SK-N-SH (cell line): ENCODE data around the gene ACSF3. TPM values are rescaled to one million over a fixed set of nuclear protein-coding genes. Genes with fewer than 3 reads are reported as not detected.

Source experiments
- CTCF ChIA-PET: fragments of 300-600, 350-600 bp; formaldehyde crosslinking; extraction: SDS; loops from one replicate; lab custom pipeline; 2021; lab: Yijun Ruan, JAX
- POLR2A ChIA-PET: fragments of 350-600 bp; sonication (Branson Sonifier 250); formaldehyde crosslinking; extraction: SDS; loops from one replicate; lab custom pipeline; 2020; ENCODE audit warnings: antibody characterized with exemption, inconsistent platforms; lab: Yijun Ruan, JAX
- DNase-seq: peaks from one replicate; pipeline ENCODE4 v3.0.0; 2012
- H2AFZ ChIP-seq: fragments of 200-600 bp; sonication (generic); 2 replicates; pipeline ENCODE4 v1.8.1; 2016; ENCODE audit warnings: antibody characterized with exemption, mild to moderate bottlenecking, low read depth
- H3F3A ChIP-seq: fragments of 200-600 bp; sonication (generic); replicated peaks from 2 replicates; pipeline ENCODE3; 2016; ENCODE audit warnings: antibody characterized with exemption, mild to moderate bottlenecking; ENCODE audit not compliant: insufficient read depth
- H3K27ac ChIP-seq, 2 experiments: fragments of 200-500 bp in 1 of 2; fragments of 200-600 bp in 1 of 2; sonication (Bioruptor generic) in 1 of 2; sonication (generic), shearing (Covaris generic) in 1 of 2; 2 replicates each; pipeline versions ENCODE4 v1.5.1 to v1.6.1; 2014 to 2016; ENCODE audit warnings: low read depth in 2 of 2, inconsistent platforms in 1 of 2, low read length in 1 of 2, mild to moderate bottlenecking in 1 of 2, mixed read lengths in 1 of 2
- H3K27me3 ChIP-seq: fragments of 200-600 bp; sonication (generic), shearing (Covaris generic); 2 replicates; pipeline ENCODE4 v1.6.1; 2016; ENCODE audit warnings: mixed run types; ENCODE audit not compliant: insufficient read depth
- H3K36me3 ChIP-seq, 2 experiments: fragments of 200-500 bp in 1 of 2; fragments of 200-600 bp in 1 of 2; sonication (Bioruptor generic) in 1 of 2; sonication (generic) in 1 of 2; replicated peaks in 1 of 2; 2 replicates each; pipeline versions ENCODE3 to v1.5.1; 2014 to 2016; ENCODE audit warnings: low read length in 1 of 2, mild to moderate bottlenecking in 1 of 2; ENCODE audit not compliant: insufficient read depth in 2 of 2, control insufficient read depth in 1 of 2
- H3K4me1 ChIP-seq, 2 experiments: fragments of 200-500 bp in 1 of 2; fragments of 200-600 bp in 1 of 2; sonication (Bioruptor generic) in 1 of 2; sonication (generic), shearing (Covaris generic) in 1 of 2; 2 replicates each; pipeline versions ENCODE4 v1.5.1 to v1.6.1; 2014 to 2016; ENCODE audit warnings: low read depth in 1 of 2, low read length in 1 of 2, mixed run types in 1 of 2; ENCODE audit not compliant: insufficient read depth in 2 of 2, control insufficient read depth in 1 of 2
- H3K4me2 ChIP-seq: fragments of 200-600 bp; sonication (generic), shearing (Covaris generic); 2 replicates; pipeline ENCODE4 v1.6.1; 2017; ENCODE audit warnings: mixed run types
- H3K4me3 ChIP-seq, 2 experiments: fragments of 200-500 bp in 1 of 2; fragments of 200-600 bp in 1 of 2; sonication (Bioruptor generic) in 1 of 2; sonication (generic), shearing (Covaris generic) in 1 of 2; 2 replicates each; pipeline versions ENCODE4 v1.5.1 to v1.8.1; 2014 to 2016; ENCODE audit warnings: low read depth in 2 of 2, inconsistent platforms in 1 of 2, low read length in 1 of 2, mild to moderate bottlenecking in 1 of 2, mixed read lengths in 1 of 2, moderate library complexity in 1 of 2
- H3K79me2 ChIP-seq: fragments of 200-600 bp; sonication (generic); 2 replicates; pipeline ENCODE4 v1.8.1; 2017; ENCODE audit warnings: mild to moderate bottlenecking; ENCODE audit not compliant: insufficient read depth
- H3K9ac ChIP-seq: fragments of 200-600 bp; sonication (generic); 2 replicates; pipeline ENCODE4 v1.6.1; 2017; ENCODE audit warnings: mixed run types
- H3K9me2 ChIP-seq: fragments of 200-600 bp; sonication (generic); 2 replicates; pipeline ENCODE4 v1.6.1; 2017; ENCODE audit warnings: mixed run types
- H3K9me3 ChIP-seq: fragments of 200-600 bp; sonication (generic); 2 replicates; pipeline ENCODE4 v1.6.1; 2017; ENCODE audit warnings: mixed run types, mild to moderate bottlenecking, moderate library complexity
- H4K20me1 ChIP-seq: fragments of 200-600 bp; sonication (generic); 2 replicates; pipeline ENCODE4 v1.6.1; 2017; ENCODE audit warnings: mild to moderate bottlenecking, mixed run types; ENCODE audit not compliant: insufficient read depth
- CHD2 ChIP-seq: fragments of 150-350 bp; IDR thresholded peaks from 2 replicates; pipeline ENCODE4 v1.6.1; 2018; ENCODE audit warnings: low read length; ENCODE audit not compliant: partially characterized antibody
- ELF1 ChIP-seq: IDR thresholded peaks from 2 replicates; pipeline ENCODE4 v1.4.0; 2012
- GABPA ChIP-seq: IDR thresholded peaks from 2 replicates; pipeline ENCODE4 v1.4.0; 2012; ENCODE audit warnings: low read depth, mild to moderate bottlenecking
- GATA2 ChIP-seq: sonication (generic); formaldehyde crosslinking; IDR thresholded peaks from 2 replicates; pipeline ENCODE4 v1.5.0; 2020; ENCODE audit warnings: mild to moderate bottlenecking, missing genetic modification reagents
- MXI1 ChIP-seq: IDR thresholded peaks from 2 replicates; pipeline ENCODE4 v1.6.1; 2012; ENCODE audit warnings: mild to moderate bottlenecking, low read depth, low read length, improper control_type of control experiment
- POLR2AphosphoS5 ChIP-seq: IDR thresholded peaks from 2 replicates; pipeline ENCODE4 v1.6.1; 2012; ENCODE audit warnings: low read depth, low read length
- REST ChIP-seq: IDR thresholded peaks from 2 replicates; pipeline ENCODE4 v1.6.1; 2012; ENCODE audit warnings: mild to moderate bottlenecking, low read depth, low read length, moderate library complexity
- TAF1 ChIP-seq: IDR thresholded peaks from 2 replicates; pipeline ENCODE4 v1.6.1; 2012; ENCODE audit warnings: low read depth, mild to moderate bottlenecking, low read length, moderate library complexity, borderline replicate concordance
- TEAD4 ChIP-seq: IDR thresholded peaks from 2 replicates; pipeline ENCODE4 v1.4.0; 2012; ENCODE audit warnings: mild to moderate bottlenecking, borderline replicate concordance; ENCODE audit not compliant: insufficient read depth
- ZBTB33 ChIP-seq: IDR thresholded peaks from 2 replicates; pipeline ENCODE4 v1.4.0; 2012; ENCODE audit warnings: low read depth, borderline replicate concordance
- WGBS: methylation state at CpG from one replicate; pipeline ENCODE4 v1.1.6; 2017; ENCODE audit warnings: low lambda C conversion rate; 5-methylcytosine and 5-hydroxymethylcytosine counted together
- polyA plus RNA-seq, 3 experiments: library from polyadenylated mRNA; depleted of rRNA; stranded (reverse); fragments of >200 nt; gene quantifications; 2 replicates each; pipeline ENCODE4 v1.2.3, GENCODE V29; 2012
- TF ChIP-seq, protein P1 (sequence below): IDR thresholded peaks from 2 replicates; pipeline ENCODE4 v1.4.0; 2012; ENCODE audit warnings: low read depth

The ACSF3 gene
- polyA plus RNA-seq (2012; rRNA removed) = 14.9 and 18.8 TPM in 2 replicates
- 9.1 and 11.1 TPM in 2 replicates for polyA plus RNA-seq (2012; cell fraction: cytosol; rRNA removed)
- polyA plus RNA-seq (2012; cell fraction: nucleus; rRNA removed) = 25.9 and 33.9 TPM in 2 replicates

DNA sequence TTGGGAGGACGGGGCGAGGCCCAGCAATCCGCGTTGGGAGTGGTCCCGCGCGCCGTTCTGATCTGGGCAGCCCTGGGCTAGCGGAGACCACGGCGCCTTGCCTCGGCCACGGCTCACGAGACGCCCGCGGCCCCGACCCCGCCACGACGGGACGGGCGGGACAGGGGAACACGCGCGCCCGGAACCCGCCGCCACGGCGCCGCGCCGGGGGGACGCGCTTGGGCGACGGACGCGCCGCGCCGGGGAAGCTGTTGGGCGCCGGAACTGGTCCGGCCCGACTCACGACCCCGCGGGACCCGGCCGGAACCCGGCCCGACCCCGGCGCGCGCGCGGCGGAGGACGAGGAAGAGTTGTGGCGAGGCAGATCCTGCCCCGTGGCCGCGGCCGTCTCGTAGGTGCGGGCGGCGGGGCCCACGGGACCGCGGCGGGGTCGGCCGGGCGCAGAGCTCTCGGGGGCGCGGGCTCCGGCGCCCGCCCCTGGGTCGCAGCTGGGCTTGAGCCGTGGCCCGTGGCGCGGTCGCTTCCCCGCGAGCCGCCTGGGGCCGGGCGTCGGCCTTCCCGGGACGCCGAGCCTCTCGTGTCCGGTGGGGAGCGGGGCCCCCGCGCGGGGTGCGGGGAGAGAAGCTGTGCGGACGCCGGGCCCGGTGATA, at the start of gene ACSF3:
Gene ACSF3, plus strand, starts transcription at position 251 of the 650 bp plus-strand sequence. CDS start 6,830 bp downstream, outside the sequence.
- Histone ChIP-seq H2AFZ (peak within 1 kb of the TSS; percentile 97), H3K4me3 (peak within 1 kb of the TSS; percentile 84 to 87), H3K36me3 (no peaks in the 10 kb centered on the region), H3K27me3 (peaks cover 16% of the 10 kb centered on the region), H3K4me2 (peak within 1 kb of the TSS; percentile 86), H3K4me1 (peaks cover 7 to 34% of the 10 kb centered on the region in 2 experiments; a peak in 2 of 4 replicates), H3K9ac (peak within 1 kb of the TSS; percentile 84), H3K79me2 (peaks cover 47% of the 10 kb centered on the region), H4K20me1 (0 out of 2 replicates have a peak, but pooled peaks cover 7% of the 10 kb centered on the region), H3F3A (no peaks in the 10 kb centered on the region), H3K9me3 (no peaks in the 10 kb centered on the region), H3K27ac (peak within 1 kb of the TSS in 1 of 2 experiments; percentile 53; a peak in 1 of 4 replicates), H3K9me2 (no peaks in the 10 kb centered on the region)
- WGBS = 67% methylated on average over 1 of the region's 110 CpGs
- peak; percentile 95 for DNase-seq
- CTCF ChIA-PET = interaction anchor here (0.8 to 1.8 kb wide), 3 partner anchors 11 to 40 kb away, joined by 4 to 5 read pairs (median 4); no protein-coding TSS in a partner anchor
- POLR2A ChIA-PET = interaction anchor here (0.7 to 1.3 kb wide), 6 partner anchors 9 to 368 kb away, joined by 3 to 4 read pairs (median 4); no protein-coding TSS in a partner anchor
- peak; percentile 40; the same call in 1 of the 2 replicates for TF ChIP-seq MXI1
- peak; percentile 28; the same call in 1 of the 2 replicates for TF ChIP-seq REST
- TF ChIP-seq ZBTB33 = no peak
- TF ChIP-seq, protein P1, sequence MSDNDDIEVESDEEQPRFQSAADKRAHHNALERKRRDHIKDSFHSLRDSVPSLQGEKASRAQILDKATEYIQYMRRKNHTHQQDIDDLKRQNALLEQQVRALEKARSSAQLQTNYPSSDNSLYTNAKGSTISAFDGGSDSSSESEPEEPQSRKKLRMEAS = peak; percentile 45; the same call in 1 of the 2 replicates
- peak; percentile 53; the same call in 1 of the 2 replicates for TF ChIP-seq POLR2AphosphoS5
- peak; percentile 86 for TF ChIP-seq GABPA
- TF ChIP-seq TAF1 = peak; percentile 79; the same call in 1 of the 2 replicates
- TF ChIP-seq TEAD4 = no peak
- no peak for TF ChIP-seq GATA2 (CRISPR knock-in tag)
- peak; percentile 71 for TF ChIP-seq CHD2
- TF ChIP-seq ELF1 = peak; percentile 28; the same call in 1 of the 2 replicates
- TF ChIP-seq, all 33 proteins: peak for 8
